Stomach (tissue), 4 donors: ENCODE results near the gene PPOX.

Source experiments
- CTCF ChIP-seq, 7 experiments: fragments of 450-650 bp in 4 of 7; fragments of 200-600 bp in 3 of 7; sonication (generic) in 3 of 7; IDR thresholded peaks; one replicate each; pipeline ENCODE4 v1.5.1; 2016 to 2019; ENCODE audit warnings: antibody characterized with exemption in 7 of 7, control low read depth in 2 of 7, mild to moderate bottlenecking in 1 of 7
- POLR2A ChIP-seq, 4 donors: fragments of 450-650 bp; IDR thresholded peaks; one replicate each; pipeline ENCODE4 v1.6.1; 2016; ENCODE audit warnings: antibody characterized with exemption in 4 of 4, control low read depth in 2 of 4, mild to moderate bottlenecking in 1 of 4, moderate library complexity in 1 of 4
- POLR2AphosphoS5 ChIP-seq, 3 donors: sonication (generic); formaldehyde crosslinking; IDR thresholded peaks; one replicate each; pipeline ENCODE4 v1.6.1; 2016; ENCODE audit warnings: antibody characterized with exemption in 3 of 3

GRCh38 chr1:161121042-161121650 is 45.1 kb upstream of the PPOX start:
- TF ChIP-seq CTCF (IDR thresholded peaks at IDR 0.05), result no peak
- TF ChIP-seq POLR2A (IDR thresholded peaks at IDR 0.05), result no peak
- no peak for TF ChIP-seq POLR2AphosphoS5 (IDR thresholded peaks at IDR 0.05)
